GM12891 (cell line): ENCODE data around the gene PRKAG1.

Experiments
- DNase-seq: peaks from one replicate; pipeline ENCODE4 v3.0.0; 2011; ENCODE audit warnings: low spot score; ENCODE audit not compliant: insufficient read length
- FAIRE-seq: peaks from 2 replicates; lab custom pipeline; 2011; peaks lifted over from hg19 to GRCh38; lab: Jason Lieb, UNC
- PAX5 ChIP-seq: IDR thresholded peaks from 2 replicates; pipeline ENCODE4 v1.6.1; 2011; ENCODE audit warnings: low read length, moderate library complexity, mild to moderate bottlenecking; ENCODE audit not compliant: insufficient read depth, severe bottlenecking
- POLR2A ChIP-seq: IDR thresholded peaks from 2 replicates; pipeline ENCODE4 v1.6.1; 2011; ENCODE audit warnings: low read depth, low read length, control low read depth
- POLR2AphosphoS5 ChIP-seq: IDR thresholded peaks from 2 replicates; pipeline ENCODE4 v1.6.1; 2011; ENCODE audit warnings: low read depth, low read length, control low read depth
- POU2F2 ChIP-seq: IDR thresholded peaks from 2 replicates; pipeline ENCODE4 v1.6.1; 2011; ENCODE audit warnings: low read depth, mild to moderate bottlenecking, control low read depth, low read length, moderate library complexity
- SPI1 ChIP-seq: IDR thresholded peaks from 2 replicates; pipeline ENCODE4 v1.6.1; 2011; ENCODE audit warnings: low read depth, low read length, control low read depth
- TAF1 ChIP-seq: IDR thresholded peaks from 2 replicates; pipeline ENCODE4 v1.6.1; 2011; ENCODE audit warnings: low read depth, low read length, control low read depth

The PRKAG1 gene

DNA sequence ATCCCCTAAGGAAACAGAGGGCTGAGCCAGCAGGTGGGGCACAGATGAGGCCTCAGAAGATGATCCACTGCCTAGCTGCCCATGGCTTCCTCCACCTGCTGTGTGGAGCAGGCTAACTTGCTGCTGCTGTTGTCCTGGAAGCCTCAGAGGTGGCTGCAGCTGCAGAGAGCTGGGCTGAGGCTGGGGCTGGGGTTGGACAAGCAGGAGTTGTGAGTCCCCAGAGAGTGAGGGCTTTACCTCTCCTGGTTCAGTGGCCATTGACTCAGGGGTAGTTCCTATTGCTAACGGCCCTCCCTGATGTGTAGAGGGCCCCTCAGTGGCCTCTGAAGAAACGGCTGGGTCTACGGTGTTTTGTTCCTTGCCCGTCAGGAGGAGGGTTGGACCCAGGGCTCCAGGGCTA, 13.7 kb upstream of the PRKAG1 start:
- peak; percentile 7 for DNase-seq
- TF ChIP-seq SPI1, result no peak
- TF ChIP-seq POLR2A, result no peak
- no peak for TF ChIP-seq PAX5
- TF ChIP-seq POU2F2, result no peak
- no peak for TF ChIP-seq POLR2AphosphoS5
- TF ChIP-seq TAF1, result no peak
- FAIRE-seq, result no peak

DNA sequence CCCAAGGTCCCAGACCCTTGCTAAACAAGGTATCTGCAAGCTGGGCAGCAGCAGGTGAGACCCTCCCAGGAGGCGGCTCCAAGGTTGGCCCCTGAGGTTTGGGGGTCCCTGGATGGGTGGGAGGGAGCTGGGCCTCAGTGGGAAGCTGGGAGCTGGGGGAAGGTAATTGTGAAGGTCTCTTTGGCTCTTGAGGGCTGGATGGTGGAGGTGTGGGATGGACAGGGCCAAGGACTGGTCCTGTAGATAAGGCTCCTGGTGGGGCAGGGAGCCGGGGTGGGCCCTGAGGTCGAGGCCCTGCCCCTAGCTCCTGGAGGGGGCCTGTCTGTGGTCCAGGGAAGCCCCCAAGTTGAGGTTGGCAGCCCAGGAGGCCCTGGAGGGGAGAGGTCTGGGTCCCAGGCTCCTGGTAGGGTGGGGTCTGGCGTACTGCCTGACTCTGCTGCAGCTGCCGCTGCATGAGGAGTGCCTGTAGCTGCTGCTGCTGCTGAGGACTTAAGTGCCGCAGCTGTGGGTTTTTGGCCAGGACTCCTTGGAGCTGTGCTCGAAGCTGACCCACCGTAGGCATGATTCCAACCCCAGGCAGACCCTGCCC, 13.1 kb upstream of the PRKAG1 start:
- FAIRE-seq, result no peak
- DNase-seq, result peak; percentile 15
- TF ChIP-seq TAF1 (no peak), POLR2A (no peak), SPI1 (no peak), PAX5 (no peak), POLR2AphosphoS5 (no peak), POU2F2 (no peak)

GRCh38 chr12:49030714-49031572, 12.4 kb upstream of the PRKAG1 start:
- 0 out of 2 replicates have a peak, but pooled peaks have one; percentile 35 for TF ChIP-seq POLR2AphosphoS5
- TF ChIP-seq TAF1, result no peak
- DNase-seq (peak; percentile 20), FAIRE-seq (no peak)

DNA sequence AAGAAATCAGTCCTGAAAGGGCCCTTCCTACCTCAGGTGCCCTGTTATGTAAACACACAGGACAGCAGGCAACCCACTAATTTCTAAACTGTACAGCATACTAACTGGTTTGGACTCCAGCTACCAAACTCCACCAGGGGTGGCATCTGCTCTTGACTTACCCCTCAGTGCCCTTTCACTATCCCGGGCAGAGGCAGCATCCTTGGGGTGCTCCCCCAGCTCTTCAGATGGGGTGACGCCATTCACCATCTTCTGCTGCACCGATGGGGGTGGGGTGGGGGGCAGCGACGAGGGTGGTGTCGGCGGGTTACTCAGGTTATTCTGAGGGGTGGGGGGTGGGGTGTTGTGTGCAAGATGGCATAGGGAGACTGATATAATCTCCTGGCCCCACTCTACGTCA, 11.5 kb upstream of the PRKAG1 start:
- TF ChIP-seq POU2F2 (no peak), POLR2AphosphoS5 (no peak), POLR2A (no peak), PAX5 (no peak), SPI1 (no peak), TAF1 (no peak)
- FAIRE-seq (no peak), DNase-seq (peak; percentile 8)

DNA sequence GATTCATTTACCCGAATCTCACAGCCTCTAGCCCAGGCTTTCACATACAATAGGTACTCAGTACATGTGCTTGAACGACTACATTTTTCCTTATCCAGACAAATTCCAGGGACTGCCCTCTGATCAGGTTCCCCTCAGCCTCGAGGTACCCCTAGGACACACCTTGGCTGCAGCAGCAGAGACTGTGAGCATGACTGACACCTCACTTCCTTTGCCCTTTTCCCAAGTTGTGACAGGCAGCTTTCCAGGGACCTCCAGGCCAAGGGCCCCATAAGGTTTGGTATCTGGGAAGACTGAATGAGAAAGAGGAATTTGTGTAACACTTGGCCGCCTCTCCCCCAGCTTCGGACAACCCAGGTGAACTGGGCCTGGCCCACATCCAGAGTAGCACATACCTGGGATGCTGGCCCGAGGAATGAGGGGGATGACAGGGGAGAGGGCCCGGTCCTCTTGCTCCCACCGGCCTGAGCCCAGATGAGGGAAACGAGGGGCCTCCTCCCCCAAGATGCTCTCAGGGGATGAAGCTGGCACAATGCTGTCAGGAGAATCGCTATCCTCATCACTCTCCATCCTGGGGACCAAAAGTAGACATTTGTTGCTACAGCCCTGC, 10.2 kb upstream of the PRKAG1 start:
- no peak for TF ChIP-seq TAF1
- no peak for TF ChIP-seq POLR2A
- TF ChIP-seq PAX5, result no peak
- no peak for TF ChIP-seq POU2F2
- TF ChIP-seq SPI1, result no peak
- TF ChIP-seq POLR2AphosphoS5, result no peak
- FAIRE-seq, result no peak
- DNase-seq, result peak; percentile 12

DNA sequence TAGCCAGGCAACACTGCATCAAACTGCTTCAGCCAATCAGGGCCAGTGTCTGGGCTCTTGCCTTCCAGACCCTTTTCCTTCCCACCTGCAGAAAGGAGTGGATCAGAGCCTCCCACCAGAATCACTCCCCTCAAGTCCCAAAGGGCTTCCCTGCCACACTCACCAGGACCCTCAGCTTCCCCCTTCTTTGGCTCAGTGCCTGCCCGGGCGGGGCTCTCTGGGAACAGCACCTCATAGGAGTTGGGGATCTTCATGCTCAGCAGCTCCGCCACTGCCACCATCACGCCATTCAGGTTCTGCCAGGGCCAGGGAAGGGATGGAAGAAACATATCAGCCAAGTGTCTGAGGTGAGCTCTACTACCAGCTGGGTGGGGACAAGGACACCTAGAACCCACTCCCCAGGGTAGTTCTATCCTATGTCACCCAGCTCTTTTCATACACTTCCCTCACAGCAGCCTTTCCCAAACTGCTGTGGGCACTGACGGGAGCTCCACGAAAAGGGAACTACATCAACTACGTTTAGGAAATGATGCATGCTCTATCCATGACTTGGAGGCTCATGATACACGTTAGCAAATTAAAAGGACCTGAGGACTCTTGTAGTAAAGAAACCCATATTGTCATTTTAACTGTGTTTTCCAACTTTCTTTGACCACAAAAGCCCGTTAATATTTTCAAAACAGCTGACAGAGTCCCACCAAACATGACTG, 9.4 kb upstream of the PRKAG1 start:
- FAIRE-seq, result no peak
- TF ChIP-seq POLR2A, result no peak

DNA sequence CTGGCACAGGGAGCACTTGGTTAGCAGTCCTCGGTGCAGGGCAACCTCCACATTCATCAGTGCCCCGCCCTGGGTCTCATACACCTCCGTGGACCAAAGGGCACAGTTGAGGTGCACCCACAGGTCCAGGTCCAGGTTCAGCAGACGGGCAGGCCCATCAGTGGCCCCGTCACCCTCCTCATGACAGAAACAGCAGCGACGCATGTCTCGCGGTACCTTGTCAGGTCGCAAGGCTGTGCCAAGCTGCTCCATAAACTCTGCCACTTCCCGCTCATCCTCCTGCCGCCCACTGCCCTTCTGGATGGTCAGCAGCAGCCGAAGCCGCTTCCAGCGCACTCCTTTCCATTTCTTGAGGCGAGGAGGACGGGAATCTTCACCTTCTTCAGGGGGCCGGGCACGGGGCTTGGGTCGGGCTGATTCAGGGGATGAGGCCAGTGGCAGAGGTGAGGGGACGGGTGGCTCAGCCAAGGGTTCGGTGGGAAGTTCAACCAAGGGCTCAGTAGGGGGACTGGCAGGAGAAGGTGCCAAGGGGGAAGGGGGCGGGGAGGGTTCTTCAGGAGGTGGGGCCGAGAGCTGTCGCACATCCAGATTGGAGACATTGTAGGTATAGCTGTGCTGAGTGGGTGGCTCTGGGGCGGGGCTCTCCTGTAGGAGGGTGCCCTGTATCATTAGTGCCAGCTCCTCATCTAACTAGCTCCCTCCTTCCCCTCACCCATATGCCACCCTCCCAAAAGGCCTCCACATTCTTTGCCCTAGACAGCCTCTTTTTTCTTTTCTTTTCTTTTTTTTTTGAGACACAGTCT, 8.3 kb upstream of the PRKAG1 start:
- TF ChIP-seq POU2F2 (no peak), POLR2A (0 out of 2 replicates have a peak, but pooled peaks have one; percentile 21), POLR2AphosphoS5 (no peak), TAF1 (no peak), SPI1 (no peak)
- DNase-seq (no peak), FAIRE-seq (no peak)

More for the DNA sequence above, 9.4 kb upstream of the PRKAG1 start:
- peak; percentile 3 for DNase-seq

GRCh38 chr12:49026101-49026500, 7.5 kb upstream of the PRKAG1 start:
- FAIRE-seq, result no peak
- TF ChIP-seq POU2F2 (no peak), TAF1 (no peak), POLR2AphosphoS5 (no peak), POLR2A (no peak), SPI1 (no peak)
- DNase-seq, result no peak

DNA sequence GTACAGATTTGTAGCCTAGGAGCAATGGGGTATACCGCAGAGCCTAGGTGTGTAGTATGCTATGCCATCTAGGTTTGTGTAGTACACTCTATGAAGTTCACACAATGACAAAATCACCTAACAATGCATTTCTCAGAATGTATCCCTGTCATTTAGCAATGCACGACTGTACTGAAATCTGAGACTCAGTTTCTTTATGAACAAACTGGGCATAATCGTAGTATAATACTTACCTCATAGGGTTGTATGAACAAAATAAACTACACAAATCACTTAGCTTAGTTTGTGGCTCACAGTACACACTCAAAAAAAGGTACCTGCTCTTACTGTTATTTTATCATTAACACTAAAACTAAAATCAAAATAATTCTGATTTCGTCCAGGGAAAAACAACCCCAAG, 6.9 kb upstream of the PRKAG1 start:
- no peak for TF ChIP-seq POU2F2
- no peak for TF ChIP-seq PAX5
- TF ChIP-seq SPI1, result no peak
- TF ChIP-seq POLR2A, result no peak
- TF ChIP-seq POLR2AphosphoS5, result no peak
- no peak for TF ChIP-seq TAF1
- DNase-seq, result no peak
- no peak for FAIRE-seq
